GM21717 (cell line): Measurements from ENCODE around the gene HSF2.
"Not testable (repeated sequence)": the region's sequence is repeated elsewhere in the genome, so short reads cannot be mapped to it uniquely, and the experiment has no call there.

Experiments used
- ATAC-seq: cut with Tn5 transposase; IDR thresholded peaks from one replicate; pipeline ENCODE4 v1.9.1; 2021; ENCODE audit warnings: mild to moderate bottlenecking, moderate library complexity; ENCODE audit not compliant: unreplicated experiment

The HSF2 gene

DNA sequence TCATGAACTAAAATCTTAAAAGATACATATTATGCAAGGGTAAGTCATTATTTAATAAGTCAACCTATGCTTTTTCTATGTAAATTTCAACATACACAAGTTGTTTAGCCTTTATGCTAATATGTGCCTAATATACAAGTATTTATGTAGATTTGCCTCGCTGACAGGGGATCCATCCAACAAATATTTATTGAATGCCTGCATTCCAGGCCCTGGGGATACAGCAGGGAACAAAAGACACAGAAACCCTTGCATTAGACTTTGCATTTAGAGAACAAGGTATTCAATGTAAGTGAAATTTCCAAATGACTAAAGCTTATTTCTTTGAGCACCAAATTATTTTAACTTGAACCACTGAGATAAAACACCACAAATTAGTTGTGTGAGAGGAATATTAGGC lies 53.1 kb downstream of the HSF2 start:
- ATAC-seq = no peak

DNA sequence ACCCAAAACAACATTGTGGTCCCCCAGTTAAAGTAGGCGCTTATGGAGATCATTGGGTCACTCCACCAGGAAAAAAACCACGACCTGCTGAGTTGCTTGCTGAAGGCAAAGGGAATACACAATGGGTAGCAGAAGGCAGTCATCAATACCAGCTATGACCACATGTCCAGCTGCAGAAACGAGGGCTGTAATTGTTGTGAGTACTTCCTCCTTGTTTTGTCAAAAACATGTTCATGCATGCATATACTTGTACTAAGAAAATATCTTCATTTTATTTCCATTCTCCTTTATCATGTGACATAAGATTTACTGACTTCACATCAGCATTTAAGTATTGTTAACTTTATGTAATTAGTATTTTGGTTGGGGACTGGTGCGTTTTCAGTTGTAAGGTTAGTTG lies 55.2 kb downstream of the HSF2 start:
- no peak for ATAC-seq

DNA sequence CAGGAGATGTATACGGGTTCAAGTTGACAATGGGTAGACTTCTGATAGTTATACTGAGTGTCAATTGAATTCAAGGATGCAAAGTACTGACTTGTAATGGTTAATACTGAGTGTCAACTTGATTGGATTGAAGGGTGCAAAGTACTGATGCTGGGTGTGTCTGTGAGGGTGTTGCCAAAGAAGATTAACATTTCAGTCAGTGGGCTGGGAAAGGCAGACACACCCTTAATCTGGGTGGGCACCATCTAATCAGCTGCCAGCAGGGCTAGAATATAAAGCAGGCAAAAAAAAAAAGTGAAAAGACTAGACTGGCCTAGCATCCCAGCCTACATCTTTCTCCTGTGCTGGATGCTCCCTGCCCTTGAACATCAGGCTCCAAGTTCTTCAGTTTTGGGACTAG lies 55.7 kb downstream of the HSF2 start:
- ATAC-seq = not testable (repeated sequence)

GRCh38 chr6:122458087-122458486 lies 58.6 kb downstream of the HSF2 start:
- no peak for ATAC-seq

DNA sequence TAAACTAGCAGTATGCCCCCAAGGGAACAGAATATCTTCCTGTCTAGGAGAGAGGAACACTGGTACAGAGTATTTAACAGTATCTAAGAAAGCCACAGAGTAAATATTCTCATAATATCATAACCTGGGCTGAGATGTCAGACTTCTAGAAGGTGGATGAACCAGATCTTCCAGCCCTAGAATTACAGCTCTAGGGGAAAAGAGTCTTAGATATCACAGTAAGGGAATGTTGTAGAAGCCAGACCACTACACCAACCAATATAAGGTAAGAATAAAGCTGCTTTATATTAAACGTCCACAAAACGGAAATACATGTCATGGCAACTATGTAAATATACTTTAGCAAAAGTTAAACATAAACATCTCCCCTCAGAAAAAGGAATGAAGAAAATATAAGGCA lies 59.8 kb downstream of the HSF2 start:
- ATAC-seq = no peak

- not testable (repeated sequence) for ATAC-seq
These were observed 60.5 kb downstream of the HSF2 start for GRCh38 chr6:122459865-122460416.

DNA sequence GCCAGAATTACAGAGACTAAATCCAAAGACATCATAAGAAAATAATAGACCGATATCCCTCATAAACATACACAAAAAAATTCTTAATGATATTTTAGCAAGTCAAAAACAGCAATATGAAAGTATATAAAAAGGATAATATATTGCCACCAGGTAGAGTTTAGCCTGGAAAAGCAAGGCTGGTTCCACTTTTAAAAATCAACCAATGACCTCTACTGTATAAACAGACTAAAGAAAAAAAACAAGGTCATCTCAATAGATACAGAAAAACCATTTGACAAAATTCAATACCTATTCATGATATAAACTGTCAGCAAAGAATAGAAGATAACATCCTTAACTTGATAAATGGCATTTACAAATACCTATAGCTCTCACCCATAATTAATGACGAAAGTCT lies 62.4 kb downstream of the HSF2 start:
- ATAC-seq = no peak

GRCh38 chr6:122471107-122472021 lies 71.9 kb downstream of the HSF2 start, which contains the start of gene SERINC1:
SERINC1 (minus strand) TSS chr6:122471807; CDS start chr6:122471737, 70 bp downstream.
- ATAC-seq = peak; percentile 99

GRCh38 chr6:122472022-122472340 lies 72.5 kb downstream of the HSF2 start:
- ATAC-seq = peak; percentile 57

DNA sequence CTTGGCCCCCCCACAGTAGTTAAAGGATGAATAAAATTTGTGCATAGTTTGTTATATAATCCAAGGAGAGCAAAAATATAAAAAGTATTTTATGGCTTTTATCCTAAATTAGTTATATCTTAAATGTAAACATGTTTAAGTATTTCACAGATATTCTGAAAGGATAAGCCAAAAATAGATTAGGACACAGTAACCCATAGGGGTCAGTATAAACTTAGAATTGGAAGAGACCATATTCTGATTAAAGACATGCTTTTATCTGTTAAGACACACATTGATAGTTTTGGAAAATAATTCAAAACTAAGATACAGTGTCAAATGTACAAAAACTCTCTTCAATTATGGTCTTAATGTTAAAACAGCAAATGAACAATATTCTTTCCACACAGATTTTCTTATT lies 76.7 kb downstream of the HSF2 start:
- ATAC-seq = no peak

DNA sequence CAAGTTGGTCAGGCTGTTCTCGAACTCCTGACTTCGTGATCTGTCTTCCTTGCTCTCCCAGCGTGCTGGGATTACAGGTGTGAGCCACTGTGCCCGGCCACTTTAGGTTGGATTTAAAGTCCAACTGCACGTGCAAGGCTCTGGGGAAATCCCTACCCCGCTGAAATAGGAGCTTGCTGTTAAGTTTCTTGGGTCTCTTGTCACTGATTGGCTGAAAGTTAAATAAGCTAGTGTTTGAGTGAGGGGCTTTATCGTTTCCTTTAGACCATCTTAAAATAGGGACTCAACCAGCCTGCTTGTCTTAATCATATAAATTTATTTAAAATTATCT lies 83.3 kb downstream of the HSF2 start:
- ATAC-seq = no peak
